Measurements from ENCODE around the gene GRB14.

DNA sequence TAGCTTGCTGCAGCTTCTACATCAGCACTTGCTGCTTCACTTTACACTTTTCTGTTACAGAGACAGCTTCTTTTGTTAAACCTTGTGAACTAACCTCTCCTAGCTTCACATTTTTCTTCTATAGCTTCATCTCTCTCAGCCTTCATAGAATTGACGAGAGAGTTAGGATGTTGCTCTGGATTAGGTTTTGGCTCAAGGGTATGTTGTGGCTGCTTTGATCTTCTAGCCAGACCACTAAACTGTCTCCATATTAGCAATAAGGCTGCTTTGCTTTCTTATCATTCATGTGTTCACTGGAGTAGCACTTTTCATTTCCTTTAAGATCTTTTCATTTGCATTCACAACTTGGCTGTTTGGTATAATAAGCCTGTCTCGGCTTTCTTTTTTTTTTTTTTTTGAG is 46.3 kb upstream of the GRB14 start:
- TF ChIP-seq, protein P1, sequence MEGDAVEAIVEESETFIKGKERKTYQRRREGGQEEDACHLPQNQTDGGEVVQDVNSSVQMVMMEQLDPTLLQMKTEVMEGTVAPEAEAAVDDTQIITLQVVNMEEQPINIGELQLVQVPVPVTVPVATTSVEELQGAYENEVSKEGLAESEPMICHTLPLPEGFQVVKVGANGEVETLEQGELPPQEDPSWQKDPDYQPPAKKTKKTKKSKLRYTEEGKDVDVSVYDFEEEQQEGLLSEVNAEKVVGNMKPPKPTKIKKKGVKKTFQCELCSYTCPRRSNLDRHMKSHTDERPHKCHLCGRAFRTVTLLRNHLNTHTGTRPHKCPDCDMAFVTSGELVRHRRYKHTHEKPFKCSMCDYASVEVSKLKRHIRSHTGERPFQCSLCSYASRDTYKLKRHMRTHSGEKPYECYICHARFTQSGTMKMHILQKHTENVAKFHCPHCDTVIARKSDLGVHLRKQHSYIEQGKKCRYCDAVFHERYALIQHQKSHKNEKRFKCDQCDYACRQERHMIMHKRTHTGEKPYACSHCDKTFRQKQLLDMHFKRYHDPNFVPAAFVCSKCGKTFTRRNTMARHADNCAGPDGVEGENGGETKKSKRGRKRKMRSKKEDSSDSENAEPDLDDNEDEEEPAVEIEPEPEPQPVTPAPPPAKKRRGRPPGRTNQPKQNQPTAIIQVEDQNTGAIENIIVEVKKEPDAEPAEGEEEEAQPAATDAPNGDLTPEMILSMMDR (IDR thresholded peaks at IDR 0.05 in 4 of 5, conservative IDR thresholded peaks at IDR 0.05 in 1 of 5) = no peak
- no peak for TF ChIP-seq POLR2A (IDR thresholded peaks at IDR 0.05)
